K562 (cell line): ENCODE data around the gene CHD5. TPM values are rescaled to one million over a fixed set of nuclear protein-coding genes. Genes with fewer than 3 reads are reported as not detected.

Experiments
- BCOR ChIP-seq: fragments of 450-650 bp; IDR thresholded peaks from 2 replicates; pipeline ENCODE4 v1.6.1; 2016
- ELF2 ChIP-seq: fragments of 250-450 bp; sonication (Bioruptor Pico); IDR thresholded peaks from 2 replicates; pipeline ENCODE4 v1.5.0; 2021; ENCODE audit warnings: mild to moderate bottlenecking
- FUS ChIP-seq: fragments of 200-400 bp; formaldehyde crosslinking; optimal IDR thresholded peaks from 2 replicates; pipeline ENCODE3; 2017; ENCODE audit warnings: low read depth, low read length
- HNRNPLL ChIP-seq: fragments of 200-400 bp; formaldehyde crosslinking; IDR thresholded peaks from 2 replicates; pipeline ENCODE4 v1.6.1; 2017; ENCODE audit warnings: low read length, low read depth, mild to moderate bottlenecking; ENCODE audit not compliant: poor library complexity, severe bottlenecking
- RNF2 ChIP-seq: sonication (generic); IDR thresholded peaks from 2 replicates; pipeline ENCODE4 v1.6.1; 2016
- polyA plus RNA-seq, 8 experiments: library from polyadenylated mRNA; depleted of rRNA in 4 of 8; stranded (reverse) in 5 of 8; unstranded in 3 of 8; fragments of >200 nt; fragmentation: Nextera tagmentation in 2 of 8; fragmentation: Illumina TruSeq in 1 of 8; extraction: Ambion mirVana in 2 of 8; extraction: Trizol in 1 of 8; gene quantifications; 2 replicates each; pipeline versions ENCODE4 v1.2.1 to v1.2.3, GENCODE V29; 2011 to 2014; ENCODE audit warnings: inconsistent platforms in 1 of 8, missing spikeins in 1 of 8
- total RNA-seq, 7 experiments: library from RNA; depleted of rRNA in 6 of 7; stranded (reverse); fragments of >200 nt in 6 of 7; fragmentation: Illumina TruSeq in 2 of 7; extraction: Trizol in 2 of 7; gene quantifications; 2 replicates each; pipeline versions ENCODE4 v1.2.1 to v1.2.3, GENCODE V29; 2011 to 2021; ENCODE audit warnings: low replicate concordance in 1 of 7
- TF ChIP-seq, protein P1 (sequence below), 2 experiments: fragments of 450-650 bp in 1 of 2; sonication (generic) in 1 of 2; formaldehyde crosslinking in 1 of 2; IDR thresholded peaks; 2 replicates each; pipeline versions ENCODE4 v1.7.1 to v1.9.0; 2016 to 2022; ENCODE audit warnings: inconsistent platforms in 1 of 2, mild to moderate bottlenecking in 1 of 2, missing genetic modification reagents in 1 of 2
- TF ChIP-seq, protein P2 (sequence below): fragments of 200-800 bp; sonication (Bioruptor generic); IDR thresholded peaks from 2 replicates; pipeline ENCODE4 v1.6.1; 2017; ENCODE audit warnings: missing genetic modification characterization, missing compliant biosample characterization
- TF ChIP-seq, protein P3 (sequence below): IDR thresholded peaks from 2 replicates; pipeline ENCODE4 v1.6.1; 2014; ENCODE audit warnings: antibody characterized with exemption
- TF ChIP-seq, protein P4 (sequence below): sonication (generic); formaldehyde crosslinking; IDR thresholded peaks from 2 replicates; pipeline ENCODE4 v1.8.0; 2022; ENCODE audit warnings: mild to moderate bottlenecking, missing genetic modification reagents

CHD5 gene
- total and polyA plus RNA-seq, 9 of the 15 experiments (the other 6 are each of a cell fraction or from before 2014, with no cell fraction given): 0.03 to 0.52 (median 0.11) TPM; not detected in 2

DNA sequence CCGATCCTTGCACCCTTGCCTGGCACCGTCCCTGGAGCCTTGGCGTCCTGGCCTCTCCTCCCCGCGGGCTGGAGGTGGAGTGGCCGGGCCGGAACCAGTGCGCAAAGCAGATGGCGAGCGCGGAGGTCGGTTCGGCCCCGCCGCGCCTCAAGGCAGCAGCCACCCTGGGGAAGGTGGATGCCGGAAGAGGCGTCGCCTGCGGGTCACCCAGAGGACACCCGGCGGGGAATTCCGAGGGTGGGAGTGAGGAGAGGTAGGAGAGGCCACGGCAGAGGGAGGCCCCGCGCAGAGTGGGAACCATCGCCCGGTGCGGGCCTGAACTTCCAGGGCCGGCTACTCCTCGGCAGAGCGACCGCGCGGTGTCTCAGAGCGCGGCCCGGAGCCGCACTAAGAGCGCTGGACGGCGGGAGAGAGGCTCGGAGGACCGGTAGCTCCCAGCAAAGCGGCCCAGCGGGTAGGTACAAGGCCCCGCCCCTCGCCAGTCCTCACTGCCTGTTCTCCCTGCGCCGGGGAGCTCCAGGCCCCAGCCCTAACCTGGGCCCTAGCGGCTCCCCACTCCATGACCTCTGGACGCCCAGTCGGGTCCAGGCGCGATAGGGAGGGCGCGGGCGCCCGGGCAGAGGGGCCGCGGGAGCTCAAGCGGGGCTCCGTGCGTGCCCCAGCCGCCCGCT lies 25.9 kb upstream of the CHD5 start, which contains the start of gene RNF207 (continued):
- TF ChIP-seq, protein P1, sequence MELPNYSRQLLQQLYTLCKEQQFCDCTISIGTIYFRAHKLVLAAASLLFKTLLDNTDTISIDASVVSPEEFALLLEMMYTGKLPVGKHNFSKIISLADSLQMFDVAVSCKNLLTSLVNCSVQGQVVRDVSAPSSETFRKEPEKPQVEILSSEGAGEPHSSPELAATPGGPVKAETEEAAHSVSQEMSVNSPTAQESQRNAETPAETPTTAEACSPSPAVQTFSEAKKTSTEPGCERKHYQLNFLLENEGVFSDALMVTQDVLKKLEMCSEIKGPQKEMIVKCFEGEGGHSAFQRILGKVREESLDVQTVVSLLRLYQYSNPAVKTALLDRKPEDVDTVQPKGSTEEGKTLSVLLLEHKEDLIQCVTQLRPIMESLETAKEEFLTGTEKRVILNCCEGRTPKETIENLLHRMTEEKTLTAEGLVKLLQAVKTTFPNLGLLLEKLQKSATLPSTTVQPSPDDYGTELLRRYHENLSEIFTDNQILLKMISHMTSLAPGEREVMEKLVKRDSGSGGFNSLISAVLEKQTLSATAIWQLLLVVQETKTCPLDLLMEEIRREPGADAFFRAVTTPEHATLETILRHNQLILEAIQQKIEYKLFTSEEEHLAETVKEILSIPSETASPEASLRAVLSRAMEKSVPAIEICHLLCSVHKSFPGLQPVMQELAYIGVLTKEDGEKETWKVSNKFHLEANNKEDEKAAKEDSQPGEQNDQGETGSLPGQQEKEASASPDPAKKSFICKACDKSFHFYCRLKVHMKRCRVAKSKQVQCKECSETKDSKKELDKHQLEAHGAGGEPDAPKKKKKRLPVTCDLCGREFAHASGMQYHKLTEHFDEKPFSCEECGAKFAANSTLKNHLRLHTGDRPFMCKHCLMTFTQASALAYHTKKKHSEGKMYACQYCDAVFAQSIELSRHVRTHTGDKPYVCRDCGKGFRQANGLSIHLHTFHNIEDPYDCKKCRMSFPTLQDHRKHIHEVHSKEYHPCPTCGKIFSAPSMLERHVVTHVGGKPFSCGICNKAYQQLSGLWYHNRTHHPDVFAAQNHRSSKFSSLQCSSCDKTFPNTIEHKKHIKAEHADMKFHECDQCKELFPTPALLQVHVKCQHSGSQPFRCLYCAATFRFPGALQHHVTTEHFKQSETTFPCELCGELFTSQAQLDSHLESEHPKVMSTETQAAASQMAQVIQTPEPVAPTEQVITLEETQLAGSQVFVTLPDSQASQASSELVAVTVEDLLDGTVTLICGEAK (IDR thresholded peaks at IDR 0.05): 0 out of 2 replicates have a peak, but pooled peaks have one; percentile 44
- TF ChIP-seq, protein P1 (CRISPR knock-in tag; IDR thresholded peaks at IDR 0.05): no peak
- TF ChIP-seq, protein P2, sequence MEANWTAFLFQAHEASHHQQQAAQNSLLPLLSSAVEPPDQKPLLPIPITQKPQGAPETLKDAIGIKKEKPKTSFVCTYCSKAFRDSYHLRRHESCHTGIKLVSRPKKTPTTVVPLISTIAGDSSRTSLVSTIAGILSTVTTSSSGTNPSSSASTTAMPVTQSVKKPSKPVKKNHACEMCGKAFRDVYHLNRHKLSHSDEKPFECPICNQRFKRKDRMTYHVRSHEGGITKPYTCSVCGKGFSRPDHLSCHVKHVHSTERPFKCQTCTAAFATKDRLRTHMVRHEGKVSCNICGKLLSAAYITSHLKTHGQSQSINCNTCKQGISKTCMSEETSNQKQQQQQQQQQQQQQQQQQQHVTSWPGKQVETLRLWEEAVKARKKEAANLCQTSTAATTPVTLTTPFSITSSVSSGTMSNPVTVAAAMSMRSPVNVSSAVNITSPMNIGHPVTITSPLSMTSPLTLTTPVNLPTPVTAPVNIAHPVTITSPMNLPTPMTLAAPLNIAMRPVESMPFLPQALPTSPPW: peak; percentile 40; the same call in 1 of the 2 replicates
- peak; percentile 26 for TF ChIP-seq FUS
- TF ChIP-seq, protein P3, sequence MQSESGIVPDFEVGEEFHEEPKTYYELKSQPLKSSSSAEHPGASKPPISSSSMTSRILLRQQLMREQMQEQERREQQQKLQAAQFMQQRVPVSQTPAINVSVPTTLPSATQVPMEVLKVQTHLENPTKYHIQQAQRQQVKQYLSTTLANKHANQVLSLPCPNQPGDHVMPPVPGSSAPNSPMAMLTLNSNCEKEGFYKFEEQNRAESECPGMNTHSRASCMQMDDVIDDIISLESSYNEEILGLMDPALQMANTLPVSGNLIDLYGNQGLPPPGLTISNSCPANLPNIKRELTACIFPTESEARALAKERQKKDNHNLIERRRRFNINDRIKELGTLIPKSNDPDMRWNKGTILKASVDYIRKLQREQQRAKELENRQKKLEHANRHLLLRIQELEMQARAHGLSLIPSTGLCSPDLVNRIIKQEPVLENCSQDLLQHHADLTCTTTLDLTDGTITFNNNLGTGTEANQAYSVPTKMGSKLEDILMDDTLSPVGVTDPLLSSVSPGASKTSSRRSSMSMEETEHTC: no peak
- TF ChIP-seq, protein P4, sequence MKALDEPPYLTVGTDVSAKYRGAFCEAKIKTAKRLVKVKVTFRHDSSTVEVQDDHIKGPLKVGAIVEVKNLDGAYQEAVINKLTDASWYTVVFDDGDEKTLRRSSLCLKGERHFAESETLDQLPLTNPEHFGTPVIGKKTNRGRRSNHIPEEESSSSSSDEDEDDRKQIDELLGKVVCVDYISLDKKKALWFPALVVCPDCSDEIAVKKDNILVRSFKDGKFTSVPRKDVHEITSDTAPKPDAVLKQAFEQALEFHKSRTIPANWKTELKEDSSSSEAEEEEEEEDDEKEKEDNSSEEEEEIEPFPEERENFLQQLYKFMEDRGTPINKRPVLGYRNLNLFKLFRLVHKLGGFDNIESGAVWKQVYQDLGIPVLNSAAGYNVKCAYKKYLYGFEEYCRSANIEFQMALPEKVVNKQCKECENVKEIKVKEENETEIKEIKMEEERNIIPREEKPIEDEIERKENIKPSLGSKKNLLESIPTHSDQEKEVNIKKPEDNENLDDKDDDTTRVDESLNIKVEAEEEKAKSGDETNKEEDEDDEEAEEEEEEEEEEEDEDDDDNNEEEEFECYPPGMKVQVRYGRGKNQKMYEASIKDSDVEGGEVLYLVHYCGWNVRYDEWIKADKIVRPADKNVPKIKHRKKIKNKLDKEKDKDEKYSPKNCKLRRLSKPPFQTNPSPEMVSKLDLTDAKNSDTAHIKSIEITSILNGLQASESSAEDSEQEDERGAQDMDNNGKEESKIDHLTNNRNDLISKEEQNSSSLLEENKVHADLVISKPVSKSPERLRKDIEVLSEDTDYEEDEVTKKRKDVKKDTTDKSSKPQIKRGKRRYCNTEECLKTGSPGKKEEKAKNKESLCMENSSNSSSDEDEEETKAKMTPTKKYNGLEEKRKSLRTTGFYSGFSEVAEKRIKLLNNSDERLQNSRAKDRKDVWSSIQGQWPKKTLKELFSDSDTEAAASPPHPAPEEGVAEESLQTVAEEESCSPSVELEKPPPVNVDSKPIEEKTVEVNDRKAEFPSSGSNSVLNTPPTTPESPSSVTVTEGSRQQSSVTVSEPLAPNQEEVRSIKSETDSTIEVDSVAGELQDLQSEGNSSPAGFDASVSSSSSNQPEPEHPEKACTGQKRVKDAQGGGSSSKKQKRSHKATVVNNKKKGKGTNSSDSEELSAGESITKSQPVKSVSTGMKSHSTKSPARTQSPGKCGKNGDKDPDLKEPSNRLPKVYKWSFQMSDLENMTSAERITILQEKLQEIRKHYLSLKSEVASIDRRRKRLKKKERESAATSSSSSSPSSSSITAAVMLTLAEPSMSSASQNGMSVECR: peak; percentile 47; the same call in 1 of the 2 replicates
- TF ChIP-seq HNRNPLL: peak; percentile 36
- TF ChIP-seq ELF2: no peak
- peak; percentile 38; the same call in 1 of the 2 replicates for TF ChIP-seq BCOR
- peak; percentile 18; the same call in 1 of the 2 replicates for TF ChIP-seq RNF2
